Esophagus squamous epithelium (tissue), 4 donors: Measurements from ENCODE around the gene ITM2B.

Source experiments
- POLR2A ChIP-seq, 4 donors: fragments of 450-650 bp; IDR thresholded peaks; one replicate each; pipeline ENCODE4 v1.6.1; 2017; ENCODE audit warnings: antibody characterized with exemption in 4 of 4, mild to moderate bottlenecking in 4 of 4, moderate library complexity in 3 of 4
- TF ChIP-seq, protein P1 (sequence below), 6 experiments: fragments of 450-650 bp in 4 of 6; fragments of 200-600 bp in 2 of 6; sonication (generic) in 2 of 6; IDR thresholded peaks; one replicate each; pipeline ENCODE4 v1.5.1; 2016 to 2019; ENCODE audit warnings: antibody characterized with exemption in 6 of 6, mild to moderate bottlenecking in 4 of 6, moderate library complexity in 4 of 6

DNA sequence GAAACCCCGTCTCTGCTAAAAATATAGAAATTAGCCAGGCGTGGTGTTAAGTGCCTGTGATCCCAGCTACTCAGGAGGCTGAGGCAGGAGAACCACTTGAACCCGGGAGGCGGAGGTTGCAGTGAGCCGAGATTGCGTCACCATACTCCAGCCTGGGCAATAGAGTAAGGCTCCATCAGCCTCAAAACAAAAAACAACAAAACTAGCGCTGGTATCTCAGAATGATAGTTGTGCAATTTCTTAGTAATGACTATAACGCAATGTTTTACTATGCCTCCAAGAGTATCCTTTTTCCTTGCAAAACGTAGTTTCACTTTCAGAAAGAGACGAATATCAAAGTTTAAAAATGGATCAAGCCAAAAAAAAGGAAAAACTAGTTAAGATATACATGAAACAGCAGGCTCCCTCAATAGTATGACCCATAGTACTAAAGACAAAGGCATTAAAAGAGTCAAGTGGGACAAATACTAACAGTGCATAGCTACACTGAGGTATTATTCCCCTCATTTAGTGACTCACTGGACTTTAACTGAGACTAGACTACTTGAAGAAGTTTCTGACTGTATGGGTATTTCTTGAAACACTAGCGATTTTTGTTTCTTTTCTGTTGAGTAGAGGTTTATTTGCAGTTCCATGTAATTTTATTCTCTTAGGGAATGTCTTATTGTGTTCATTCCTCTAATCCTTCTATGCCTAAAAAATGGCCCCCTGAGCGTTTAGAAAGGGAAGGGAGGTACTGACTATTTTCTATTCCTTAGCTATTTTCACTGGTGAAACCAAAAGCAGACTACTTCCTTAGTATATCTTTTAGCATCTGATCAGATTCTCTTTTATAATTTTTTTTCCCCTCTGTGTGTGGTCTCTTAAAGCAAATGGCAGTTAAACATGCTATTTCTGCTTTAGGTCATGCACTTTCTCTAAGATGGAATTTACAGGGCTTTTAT, 10.4 kb upstream of the ITM2B start:
- TF ChIP-seq, protein P1, sequence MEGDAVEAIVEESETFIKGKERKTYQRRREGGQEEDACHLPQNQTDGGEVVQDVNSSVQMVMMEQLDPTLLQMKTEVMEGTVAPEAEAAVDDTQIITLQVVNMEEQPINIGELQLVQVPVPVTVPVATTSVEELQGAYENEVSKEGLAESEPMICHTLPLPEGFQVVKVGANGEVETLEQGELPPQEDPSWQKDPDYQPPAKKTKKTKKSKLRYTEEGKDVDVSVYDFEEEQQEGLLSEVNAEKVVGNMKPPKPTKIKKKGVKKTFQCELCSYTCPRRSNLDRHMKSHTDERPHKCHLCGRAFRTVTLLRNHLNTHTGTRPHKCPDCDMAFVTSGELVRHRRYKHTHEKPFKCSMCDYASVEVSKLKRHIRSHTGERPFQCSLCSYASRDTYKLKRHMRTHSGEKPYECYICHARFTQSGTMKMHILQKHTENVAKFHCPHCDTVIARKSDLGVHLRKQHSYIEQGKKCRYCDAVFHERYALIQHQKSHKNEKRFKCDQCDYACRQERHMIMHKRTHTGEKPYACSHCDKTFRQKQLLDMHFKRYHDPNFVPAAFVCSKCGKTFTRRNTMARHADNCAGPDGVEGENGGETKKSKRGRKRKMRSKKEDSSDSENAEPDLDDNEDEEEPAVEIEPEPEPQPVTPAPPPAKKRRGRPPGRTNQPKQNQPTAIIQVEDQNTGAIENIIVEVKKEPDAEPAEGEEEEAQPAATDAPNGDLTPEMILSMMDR (IDR thresholded peaks at IDR 0.05) = no peak
- no peak for TF ChIP-seq POLR2A (IDR thresholded peaks at IDR 0.05)
